ENCODE data around the gene BTN3A1.

Gene BTN3A1

GRCh38 chr6:26380256-26380655 lies 21.8 kb upstream of the BTN3A1 start:
- no peak for DNase-seq

- DNase-seq = no peak
Observed at GRCh38 chr6:26382121-26382520, 20.0 kb upstream of the BTN3A1 start.

- DNase-seq = no peak
Observed at GRCh38 chr6:26383624-26384417, 18.3 kb upstream of the BTN3A1 start.

- no peak for DNase-seq
Observed at GRCh38 chr6:26385734-26386125, 16.3 kb upstream of the BTN3A1 start.

GRCh38 chr6:26387565-26387964 lies 14.5 kb upstream of the BTN3A1 start:
- DNase-seq = no peak

GRCh38 chr6:26388014-26388413 lies 14.1 kb upstream of the BTN3A1 start:
- no peak for DNase-seq

- no peak for DNase-seq
Observed at GRCh38 chr6:26388441-26388840, 13.6 kb upstream of the BTN3A1 start.

GRCh38 chr6:26389349-26389894 lies 12.7 kb upstream of the BTN3A1 start:
- no peak for DNase-seq

- DNase-seq = no peak
Observed at GRCh38 chr6:26390531-26390930, 11.5 kb upstream of the BTN3A1 start.

GRCh38 chr6:26392932-26393636 lies 9.0 kb upstream of the BTN3A1 start:
- no peak for DNase-seq

- no peak for DNase-seq
Observed at GRCh38 chr6:26394289-26394688, 7.8 kb upstream of the BTN3A1 start.

- no peak for DNase-seq
Observed at GRCh38 chr6:26398555-26398954, 3.5 kb upstream of the BTN3A1 start.

- DNase-seq = no peak
Observed at GRCh38 chr6:26400626-26401025, 1.4 kb upstream of the BTN3A1 start.

- DNase-seq = no peak
Observed at GRCh38 chr6:26401389-26401986, 587 bp upstream of the BTN3A1 start.

- DNase-seq = no peak
Observed at GRCh38 chr6:26403893-26404292, 1.8 kb downstream of the BTN3A1 start.

GRCh38 chr6:26404546-26404945 lies 2.5 kb downstream of the BTN3A1 start:
- DNase-seq = no peak

GRCh38 chr6:26408828-26409730 lies 7.0 kb downstream of the BTN3A1 start:
- DNase-seq = no peak

GRCh38 chr6:26411751-26412150 lies 9.7 kb downstream of the BTN3A1 start:
- no peak for DNase-seq

- no peak for DNase-seq
Observed at GRCh38 chr6:26412228-26412627, 10.2 kb downstream of the BTN3A1 start.

- no peak for DNase-seq
Observed at GRCh38 chr6:26412954-26413353, 10.9 kb downstream of the BTN3A1 start.

- DNase-seq = no peak
Observed at GRCh38 chr6:26414281-26414680, 12.2 kb downstream of the BTN3A1 start.

- DNase-seq = no peak
Observed at GRCh38 chr6:26415036-26415614, 13.1 kb downstream of the BTN3A1 start.

Measured in NCI-H1417 treated with DMSO at 0.1 percent for 48 hours (cell line).